ENCODE results near the gene ZNF552. TPM values are rescaled to one million over a fixed set of nuclear protein-coding genes. Genes with fewer than 3 reads are reported as not detected.
"Not testable (repeated sequence)": the region's sequence is repeated elsewhere in the genome, so short reads cannot be mapped to it uniquely, and the experiment has no call there.

ZNF552 gene
- total and polyA plus RNA-seq, 2 of the 13 experiments (the other 11 are each of a cell fraction or from before 2014, with no cell fraction given) = 8.1 to 16.6 TPM

- TF ChIP-seq SOX13 (IDR thresholded peaks at IDR 0.05) = not testable (repeated sequence)
- TF ChIP-seq SOX13 (CRISPR knock-in tag; conservative IDR thresholded peaks at IDR 0.05 in 1 of 2, IDR thresholded peaks at IDR 0.05 in 1 of 2) (peak in 1 of 2 experiments; percentile 44; a peak in 2 of 4 replicates), HMG20A (CRISPR knock-in tag; IDR thresholded peaks at IDR 0.05; ENCODE audit: borderline replicate concordance) (0 out of 2 replicates have a peak, but pooled peaks have one; percentile 15), MXI1 (IDR thresholded peaks at IDR 0.05; ENCODE audit: borderline replicate concordance, low read depth, low read length) (peak; percentile 39; the same call in 1 of the 3 replicates), ZFY (CRISPR knock-in tag; IDR thresholded peaks at IDR 0.05) (peak; percentile 31; the same call in 1 of the 2 replicates), ZNF687 (CRISPR knock-in tag; IDR thresholded peaks at IDR 0.05) (peak; percentile 23; the same call in 1 of the 2 replicates), BCL6 (CRISPR knock-in tag; IDR thresholded peaks at IDR 0.05) (peak; percentile 9; the same call in 1 of the 2 replicates), CEBPG (CRISPR knock-in tag; IDR thresholded peaks at IDR 0.05) (peak; percentile 75), FOXJ3 (CRISPR knock-in tag; IDR thresholded peaks at IDR 0.05; ENCODE audit: borderline replicate concordance) (peak; percentile 20; the same call in 1 of the 2 replicates), ZNF609 (CRISPR knock-in tag; IDR thresholded peaks at IDR 0.05; ENCODE audit: borderline replicate concordance) (peak; percentile 16; the same call in 1 of the 2 replicates), ZNF335 (CRISPR knock-in tag; IDR thresholded peaks at IDR 0.05) (peak; percentile 32; the same call in 1 of the 2 replicates)
- TF ChIP-seq, protein P1, sequence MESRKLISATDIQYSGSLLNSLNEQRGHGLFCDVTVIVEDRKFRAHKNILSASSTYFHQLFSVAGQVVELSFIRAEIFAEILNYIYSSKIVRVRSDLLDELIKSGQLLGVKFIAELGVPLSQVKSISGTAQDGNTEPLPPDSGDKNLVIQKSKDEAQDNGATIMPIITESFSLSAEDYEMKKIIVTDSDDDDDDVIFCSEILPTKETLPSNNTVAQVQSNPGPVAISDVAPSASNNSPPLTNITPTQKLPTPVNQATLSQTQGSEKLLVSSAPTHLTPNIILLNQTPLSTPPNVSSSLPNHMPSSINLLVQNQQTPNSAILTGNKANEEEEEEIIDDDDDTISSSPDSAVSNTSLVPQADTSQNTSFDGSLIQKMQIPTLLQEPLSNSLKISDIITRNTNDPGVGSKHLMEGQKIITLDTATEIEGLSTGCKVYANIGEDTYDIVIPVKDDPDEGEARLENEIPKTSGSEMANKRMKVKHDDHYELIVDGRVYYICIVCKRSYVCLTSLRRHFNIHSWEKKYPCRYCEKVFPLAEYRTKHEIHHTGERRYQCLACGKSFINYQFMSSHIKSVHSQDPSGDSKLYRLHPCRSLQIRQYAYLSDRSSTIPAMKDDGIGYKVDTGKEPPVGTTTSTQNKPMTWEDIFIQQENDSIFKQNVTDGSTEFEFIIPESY (CRISPR knock-in tag; IDR thresholded peaks at IDR 0.05) = peak; percentile 79
- TF ChIP-seq, protein P2, sequence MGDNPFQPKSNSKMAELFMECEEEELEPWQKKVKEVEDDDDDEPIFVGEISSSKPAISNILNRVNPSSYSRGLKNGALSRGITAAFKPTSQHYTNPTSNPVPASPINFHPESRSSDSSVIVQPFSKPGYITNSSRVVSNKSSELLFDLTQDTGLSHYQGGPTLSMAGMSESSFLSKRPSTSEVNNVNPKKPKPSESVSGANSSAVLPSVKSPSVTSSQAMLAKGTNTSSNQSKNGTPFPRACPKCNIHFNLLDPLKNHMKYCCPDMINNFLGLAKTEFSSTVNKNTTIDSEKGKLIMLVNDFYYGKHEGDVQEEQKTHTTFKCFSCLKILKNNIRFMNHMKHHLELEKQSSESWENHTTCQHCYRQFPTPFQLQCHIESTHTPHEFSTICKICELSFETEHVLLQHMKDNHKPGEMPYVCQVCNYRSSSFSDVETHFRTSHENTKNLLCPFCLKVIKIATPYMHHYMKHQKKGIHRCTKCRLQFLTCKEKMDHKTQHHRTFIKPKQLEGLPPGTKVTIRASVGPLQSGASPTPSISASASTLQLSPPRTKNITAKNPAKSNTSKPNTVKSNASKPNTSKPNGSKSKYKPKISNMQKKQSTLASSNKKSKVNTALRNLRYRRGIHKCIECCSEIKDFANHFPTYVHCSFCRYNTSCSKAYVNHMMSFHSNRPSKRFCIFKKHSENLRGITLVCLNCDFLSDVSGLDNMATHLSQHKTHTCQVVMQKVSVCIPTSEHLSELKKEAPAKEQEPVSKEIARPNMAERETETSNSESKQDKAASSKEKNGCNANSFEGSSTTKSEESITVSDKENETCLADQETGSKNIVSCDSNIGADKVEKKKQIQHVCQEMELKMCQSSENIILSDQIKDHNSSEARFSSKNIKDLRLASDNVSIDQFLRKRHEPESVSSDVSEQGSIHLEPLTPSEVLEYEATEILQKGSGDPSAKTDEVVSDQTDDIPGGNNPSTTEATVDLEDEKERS (CRISPR knock-in tag; IDR thresholded peaks at IDR 0.05) = peak; percentile 80; the same call in 1 of the 2 replicates
Observed at GRCh38 chr19:57810410-57811295, 4.1 kb downstream of the ZNF552 start (continued).
